Prostate gland (tissue), 2 donors: ENCODE data around the gene GSTM3.

ENCODE experiments used
- CTCF ChIP-seq, 4 experiments: fragments of 200-600 bp in 2 of 4; fragments of 450-650 bp in 2 of 4; sonication (generic) in 2 of 4; IDR thresholded peaks; 1 replicate in 3 of 4; 2 replicates in 1 of 4; pipeline ENCODE4 v1.5.1; 2016 to 2019; ENCODE audit warnings: antibody characterized with exemption in 4 of 4, mild to moderate bottlenecking in 2 of 4, moderate library complexity in 2 of 4
- POLR2A ChIP-seq: fragments of 450-650 bp; IDR thresholded peaks from one replicate; pipeline ENCODE4 v1.6.1; 2016; ENCODE audit warnings: antibody characterized with exemption, mild to moderate bottlenecking

- TF ChIP-seq POLR2A (no peak), CTCF (IDR thresholded peaks at IDR 0.05) (no peak)
Measured at GRCh38 chr1:109783436-109783835, 42.6 kb upstream of the GSTM3 start.
